ENCODE data around the gene ANO9.

ANO9 gene

GRCh38 chr11:434496-434895, 7.3 kb downstream of the ANO9 start:
- Histone ChIP-seq H3K79me2 (ENCODE audit: insufficient read depth, low read length) (no peaks in the 10 kb centered on the region), H3K4me1 (ENCODE audit: insufficient read depth, low read length, severe bottlenecking) (no peaks in the 10 kb centered on the region)

GRCh38 chr11:433641-434040, 8.2 kb downstream of the ANO9 start:
- Histone ChIP-seq H3K9me3 (ENCODE audit: low read length) (no peaks in the 10 kb centered on the region), H3K79me2 (ENCODE audit: insufficient read depth, low read length) (no peaks in the 10 kb centered on the region), H3K27ac (ENCODE audit: low read depth, low read length, poor library complexity, severe bottlenecking) (no peak overlapping the region), H4K20me1 (ENCODE audit: insufficient read depth, low read length) (no peaks in the 10 kb centered on the region), H3K9ac (ENCODE audit: low read length) (no peak overlapping the region), H3K4me1 (ENCODE audit: insufficient read depth, low read length, severe bottlenecking) (no peaks in the 10 kb centered on the region), H3K4me2 (ENCODE audit: low read length) (no peak overlapping the region), H3F3A (ENCODE audit: insufficient read depth, low read length) (no peaks in the 10 kb centered on the region), H3K9me2 (ENCODE audit: low read depth, low read length) (no peaks in the 10 kb centered on the region), H2AFZ (ENCODE audit: low read length) (no peak overlapping the region), H3K27me3 (ENCODE audit: insufficient read depth, low read length) (peaks cover 9% of the 10 kb centered on the region), H3K4me3 (ENCODE audit: low read depth, low read length, poor library complexity, severe bottlenecking) (no peak overlapping the region), H3K36me3 (ENCODE audit: insufficient read depth, low read length) (no peaks in the 10 kb centered on the region)
- no peak for TF ChIP-seq CTCF (IDR thresholded peaks at IDR 0.05; ENCODE audit: low read length)
- TF ChIP-seq EZH2 (IDR thresholded peaks at IDR 0.05; ENCODE audit: borderline replicate concordance, low read length) = no peak

More at GRCh38 chr11:434496-434895, 7.3 kb downstream of the ANO9 start:
- Histone ChIP-seq H3K9me2 (ENCODE audit: low read depth, low read length) (no peaks in the 10 kb centered on the region), H3K4me3 (ENCODE audit: low read depth, low read length, poor library complexity, severe bottlenecking) (no peak overlapping the region), H3K4me2 (ENCODE audit: low read length) (no peak overlapping the region), H3F3A (ENCODE audit: insufficient read depth, low read length) (no peaks in the 10 kb centered on the region), H3K9me3 (ENCODE audit: low read length) (no peaks in the 10 kb centered on the region), H3K9ac (ENCODE audit: low read length) (no peak overlapping the region), H3K27me3 (ENCODE audit: insufficient read depth, low read length) (peaks cover 9% of the 10 kb centered on the region), H3K27ac (ENCODE audit: low read depth, low read length, poor library complexity, severe bottlenecking) (no peak overlapping the region), H4K20me1 (ENCODE audit: insufficient read depth, low read length) (no peaks in the 10 kb centered on the region), H3K36me3 (ENCODE audit: insufficient read depth, low read length) (no peaks in the 10 kb centered on the region), H2AFZ (ENCODE audit: low read length) (no peak overlapping the region)
- TF ChIP-seq CTCF (IDR thresholded peaks at IDR 0.05; ENCODE audit: low read length) (no peak), EZH2 (IDR thresholded peaks at IDR 0.05; ENCODE audit: borderline replicate concordance, low read length) (no peak)

- Histone ChIP-seq H3K36me3 (ENCODE audit: insufficient read depth, low read length) (no peaks in the 10 kb centered on the region), H3K9me2 (ENCODE audit: low read depth, low read length) (no peaks in the 10 kb centered on the region), H3K9ac (ENCODE audit: low read length) (no peak overlapping the region), H3K4me1 (ENCODE audit: insufficient read depth, low read length, severe bottlenecking) (no peaks in the 10 kb centered on the region), H3F3A (ENCODE audit: insufficient read depth, low read length) (no peaks in the 10 kb centered on the region), H3K4me3 (ENCODE audit: low read depth, low read length, poor library complexity, severe bottlenecking) (no peak overlapping the region), H3K9me3 (ENCODE audit: low read length) (no peaks in the 10 kb centered on the region), H3K79me2 (ENCODE audit: insufficient read depth, low read length) (no peaks in the 10 kb centered on the region), H3K27ac (ENCODE audit: low read depth, low read length, poor library complexity, severe bottlenecking) (no peak overlapping the region), H2AFZ (ENCODE audit: low read length) (no peak overlapping the region), H3K27me3 (ENCODE audit: insufficient read depth, low read length) (peaks cover 9% of the 10 kb centered on the region), H3K4me2 (ENCODE audit: low read length) (no peak overlapping the region), H4K20me1 (ENCODE audit: insufficient read depth, low read length) (no peaks in the 10 kb centered on the region)
- TF ChIP-seq CTCF (IDR thresholded peaks at IDR 0.05; ENCODE audit: low read length) (no peak), EZH2 (IDR thresholded peaks at IDR 0.05; ENCODE audit: borderline replicate concordance, low read length) (no peak)
These were observed 8.7 kb downstream of the ANO9 start for GRCh38 chr11:433111-433510.

Data from OCI-LY1 (cell line).